Stimulated activated CD8-positive, alpha-beta memory T cell treated with anti-CD3 and anti-CD28 coated beads, Interleukin-15, amount 100 ng/mL, for 24 hours (primary cell): ENCODE data around the gene CAMK2B.
"Not testable (repeated sequence)": the region's sequence is repeated elsewhere in the genome, so short reads cannot be mapped to it uniquely, and the experiment has no call there.

Experiments
- DNase-seq: peaks from one replicate; pipeline ENCODE4 v3.0.0-alpha.2; 2020; ENCODE audit warnings: low read depth

Gene CAMK2B

DNA sequence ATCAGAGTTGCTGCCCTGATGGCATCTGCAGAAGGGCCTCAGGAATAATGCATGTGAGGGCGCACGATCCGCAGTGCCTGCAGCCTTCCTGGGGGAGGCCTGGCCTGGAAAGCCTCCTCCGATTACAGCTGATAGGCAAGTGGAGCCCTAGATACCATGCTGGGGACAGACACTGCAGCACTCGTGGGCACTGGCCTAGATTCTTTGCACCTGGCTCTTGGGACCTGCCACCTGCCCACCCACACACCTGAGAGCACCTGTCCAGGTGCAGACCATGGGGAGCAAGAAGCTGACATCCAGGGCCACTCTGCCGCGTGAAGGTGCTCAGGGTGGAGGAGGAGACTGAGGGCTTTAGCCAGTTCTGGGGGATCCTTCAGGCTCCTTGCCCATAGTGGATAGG, 109.9 kb downstream of the CAMK2B start:
- no peak for DNase-seq

GRCh38 chr7:44213877-44214388, 111.5 kb downstream of the CAMK2B start:
- no peak for DNase-seq

GRCh38 chr7:44213206-44213876, 112.1 kb downstream of the CAMK2B start:
- DNase-seq = no peak

GRCh38 chr7:44212581-44213184, 112.7 kb downstream of the CAMK2B start:
- no peak for DNase-seq

- no peak for DNase-seq
These were observed 113.4 kb downstream of the CAMK2B start for GRCh38 chr7:44212018-44212417.

- DNase-seq = no peak
These were observed 114.2 kb downstream of the CAMK2B start for GRCh38 chr7:44211126-44211675.

GRCh38 chr7:44210107-44210506, 115.3 kb downstream of the CAMK2B start:
- DNase-seq = no peak

- DNase-seq = no peak
These were observed 117.3 kb downstream of the CAMK2B start for GRCh38 chr7:44208085-44208484.

- DNase-seq = no peak
These were observed 119.4 kb downstream of the CAMK2B start for GRCh38 chr7:44206008-44206407.

DNA sequence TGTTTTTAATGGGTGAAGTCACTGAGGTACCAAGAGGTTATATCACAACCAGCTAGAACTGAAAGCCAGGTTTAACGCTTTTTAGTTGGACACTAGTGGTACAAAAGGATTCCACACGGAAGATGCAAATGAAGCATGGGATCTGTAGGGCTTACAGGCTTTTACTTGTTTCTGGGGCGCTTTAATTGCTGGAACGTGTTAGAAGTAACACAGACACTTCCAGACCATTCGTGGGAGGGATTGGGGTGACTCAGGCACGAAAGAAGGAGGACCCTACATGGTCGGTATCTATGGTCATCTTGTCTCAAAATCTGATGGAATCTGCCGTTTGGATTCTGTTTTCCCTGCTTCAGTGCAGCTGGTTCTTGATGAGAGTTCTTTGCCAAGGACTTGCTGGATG, 123.6 kb downstream of the CAMK2B start:
- DNase-seq = no peak

GRCh38 chr7:44200699-44201461, 124.5 kb downstream of the CAMK2B start, which contains the start of gene YKT6:
Gene YKT6, plus strand, starts transcription at chr7:44200978. Its CDS starts 158 bp downstream, at chr7:44201136.
- peak; percentile 80 for DNase-seq

GRCh38 chr7:44200163-44200562, 125.2 kb downstream of the CAMK2B start:
- DNase-seq = not testable (repeated sequence)

DNA sequence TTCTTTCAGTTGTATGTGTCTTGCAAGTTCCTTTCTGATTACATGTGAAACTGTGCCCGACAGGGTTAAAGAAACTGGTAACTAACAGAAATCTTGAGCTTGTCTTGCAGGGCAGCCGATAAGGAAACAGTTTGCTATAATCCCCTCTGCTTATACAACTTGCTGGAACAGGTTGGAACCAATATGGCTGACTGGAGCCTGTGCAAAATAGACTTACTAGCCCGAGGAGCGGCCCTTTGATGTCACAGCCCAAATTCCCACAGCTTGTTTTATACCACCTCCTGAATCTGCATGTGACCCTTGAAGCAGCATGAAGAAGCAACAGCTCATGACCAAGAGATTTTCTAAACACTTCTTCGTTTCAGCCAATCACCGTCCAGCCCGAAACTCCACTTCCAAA, 127.9 kb downstream of the CAMK2B start:
- no peak for DNase-seq

DNA sequence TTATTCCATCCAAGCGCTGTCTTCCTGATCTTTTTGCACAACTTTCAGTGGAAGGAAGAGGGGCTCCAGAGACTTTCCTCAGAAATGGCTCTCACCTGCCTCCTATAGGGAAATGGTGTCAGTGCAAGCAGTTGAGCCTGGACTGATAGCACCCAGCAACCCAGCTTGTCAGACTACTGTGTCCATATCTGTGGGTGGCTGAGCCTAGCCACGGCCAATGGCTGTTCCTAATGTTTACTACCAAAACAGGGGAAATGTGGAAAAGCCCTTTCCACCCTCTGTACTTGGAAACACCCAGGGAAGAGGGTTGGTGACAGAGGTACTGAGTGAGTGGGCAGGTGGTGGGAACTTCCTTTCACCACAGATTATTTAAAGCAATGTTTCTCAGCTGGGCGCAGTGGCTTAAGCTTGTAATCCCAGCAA, 128.9 kb downstream of the CAMK2B start:
- no peak for DNase-seq

DNA sequence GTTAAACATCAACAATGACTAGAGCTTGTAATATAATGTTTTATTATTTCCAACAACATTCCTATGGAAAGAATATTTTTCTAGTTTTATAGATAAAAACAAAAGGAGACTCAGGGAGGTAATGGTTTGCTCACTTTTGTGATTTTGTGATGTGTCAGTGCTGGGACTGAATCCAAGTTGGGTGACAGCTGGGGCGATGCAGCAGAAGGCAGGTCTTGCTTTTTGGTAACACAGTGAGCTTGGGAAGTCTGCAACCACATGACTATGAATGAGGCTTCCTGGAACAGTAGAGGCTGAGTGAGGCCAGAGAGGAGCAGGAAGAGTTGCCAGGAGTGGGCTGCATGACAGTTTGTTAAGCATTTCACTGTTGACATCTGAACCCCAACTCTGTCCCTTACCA, 129.5 kb downstream of the CAMK2B start:
- DNase-seq = no peak

DNA sequence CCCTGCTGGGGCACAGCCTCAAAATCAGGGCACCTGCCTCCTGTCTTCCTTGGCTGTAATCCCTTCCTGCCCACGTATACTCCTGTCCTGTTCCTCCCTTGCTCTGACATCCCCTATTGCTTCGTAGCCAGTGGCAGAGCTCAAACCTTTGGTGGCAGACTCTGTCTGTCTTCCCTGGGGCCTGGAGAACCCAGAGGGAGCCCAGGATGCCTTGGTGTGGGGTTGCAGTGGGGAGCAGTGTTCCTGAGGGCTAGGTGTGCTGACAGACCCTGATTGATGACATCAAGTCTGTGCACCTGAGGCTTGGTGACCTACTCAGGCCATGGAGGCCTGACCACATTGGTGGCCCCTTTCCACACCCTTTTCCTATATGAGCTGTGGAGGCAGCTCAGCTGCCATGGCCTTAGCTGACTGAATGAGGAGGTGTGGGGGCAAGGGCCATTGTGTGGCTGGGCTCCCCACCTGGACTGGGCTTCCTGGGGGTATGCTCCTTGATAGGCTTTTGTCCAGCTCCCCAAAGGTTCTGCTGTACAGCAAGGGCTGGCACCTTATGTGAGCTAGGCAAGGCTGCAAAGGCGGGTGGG, 130.7 kb downstream of the CAMK2B start:
- DNase-seq = no peak

DNA sequence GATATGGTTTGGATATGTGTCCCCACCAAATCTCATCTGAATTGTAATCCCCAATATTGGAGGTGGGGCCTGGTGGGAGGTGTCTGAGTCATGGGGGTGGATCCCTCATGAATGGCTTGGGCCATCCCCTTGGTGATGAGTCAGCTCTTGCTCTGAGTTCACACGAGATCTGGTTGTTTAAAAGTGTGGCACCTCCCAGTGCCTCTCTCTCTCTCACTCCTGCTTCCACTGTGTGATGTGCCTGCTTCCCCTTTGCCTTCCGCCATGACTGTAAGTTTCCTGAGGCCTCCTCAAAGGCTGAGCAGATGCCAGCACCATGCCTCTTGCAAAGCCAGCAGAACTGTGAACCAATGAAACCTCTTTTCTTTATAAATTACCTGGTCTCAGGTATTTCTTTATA, 131.3 kb downstream of the CAMK2B start:
- no peak for DNase-seq

DNA sequence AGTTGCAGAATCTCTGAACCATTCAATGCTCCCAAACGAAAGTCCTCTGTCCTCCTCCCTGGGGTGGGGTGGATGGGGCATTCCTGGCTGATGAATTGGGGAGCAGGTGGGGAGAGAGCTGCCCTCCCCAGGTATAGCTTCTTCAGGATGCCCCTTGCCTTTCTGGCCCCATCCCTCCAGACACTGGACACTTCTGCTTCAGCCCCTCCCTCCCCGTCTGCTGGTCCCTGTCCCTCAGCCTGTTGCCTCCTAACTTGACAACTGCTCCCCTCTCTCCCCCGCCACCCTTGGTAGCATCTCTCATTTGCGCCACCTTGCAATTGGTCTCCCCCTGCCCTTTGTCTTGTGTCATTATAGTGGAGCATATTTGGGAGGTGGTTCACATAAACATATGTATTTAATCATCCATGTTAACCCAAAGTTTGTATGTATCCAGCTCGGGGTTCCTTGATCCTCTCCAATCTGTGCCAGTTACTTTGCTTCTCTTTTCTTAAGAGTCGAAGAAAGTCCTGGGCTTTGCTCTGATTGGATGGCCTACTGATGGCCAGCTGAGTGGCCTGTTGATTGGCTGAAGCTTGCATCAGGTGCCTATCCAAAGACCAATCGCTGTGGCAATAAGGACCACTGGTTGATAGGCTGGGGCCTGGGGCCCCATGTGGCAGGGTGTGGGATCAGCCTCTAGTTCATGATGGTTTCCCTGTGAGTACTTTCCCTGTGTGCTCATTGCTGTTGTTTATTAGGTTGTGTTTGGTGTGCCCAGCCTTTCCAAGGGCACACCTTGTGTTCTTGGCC, 132.2 kb downstream of the CAMK2B start:
- DNase-seq = no peak

DNA sequence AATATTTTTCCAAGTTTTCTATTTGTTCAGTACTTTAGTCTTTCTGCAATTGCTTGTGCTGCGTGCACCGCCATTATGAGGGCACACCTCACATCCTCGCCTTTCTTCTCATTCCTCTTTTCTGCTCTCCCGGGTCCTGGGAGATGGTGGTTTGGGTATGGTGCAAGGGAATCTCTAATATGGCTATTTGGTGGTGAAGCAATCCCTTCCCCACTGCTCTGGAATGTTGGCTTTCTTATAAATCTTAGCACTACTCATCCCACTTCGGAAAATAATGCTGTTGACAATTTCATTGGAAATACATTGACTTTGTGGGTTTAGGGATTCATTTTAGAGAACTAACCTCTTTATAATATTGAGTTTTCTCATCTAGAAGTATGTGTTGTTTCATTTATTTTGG, 134.2 kb downstream of the CAMK2B start:
- no peak for DNase-seq

DNA sequence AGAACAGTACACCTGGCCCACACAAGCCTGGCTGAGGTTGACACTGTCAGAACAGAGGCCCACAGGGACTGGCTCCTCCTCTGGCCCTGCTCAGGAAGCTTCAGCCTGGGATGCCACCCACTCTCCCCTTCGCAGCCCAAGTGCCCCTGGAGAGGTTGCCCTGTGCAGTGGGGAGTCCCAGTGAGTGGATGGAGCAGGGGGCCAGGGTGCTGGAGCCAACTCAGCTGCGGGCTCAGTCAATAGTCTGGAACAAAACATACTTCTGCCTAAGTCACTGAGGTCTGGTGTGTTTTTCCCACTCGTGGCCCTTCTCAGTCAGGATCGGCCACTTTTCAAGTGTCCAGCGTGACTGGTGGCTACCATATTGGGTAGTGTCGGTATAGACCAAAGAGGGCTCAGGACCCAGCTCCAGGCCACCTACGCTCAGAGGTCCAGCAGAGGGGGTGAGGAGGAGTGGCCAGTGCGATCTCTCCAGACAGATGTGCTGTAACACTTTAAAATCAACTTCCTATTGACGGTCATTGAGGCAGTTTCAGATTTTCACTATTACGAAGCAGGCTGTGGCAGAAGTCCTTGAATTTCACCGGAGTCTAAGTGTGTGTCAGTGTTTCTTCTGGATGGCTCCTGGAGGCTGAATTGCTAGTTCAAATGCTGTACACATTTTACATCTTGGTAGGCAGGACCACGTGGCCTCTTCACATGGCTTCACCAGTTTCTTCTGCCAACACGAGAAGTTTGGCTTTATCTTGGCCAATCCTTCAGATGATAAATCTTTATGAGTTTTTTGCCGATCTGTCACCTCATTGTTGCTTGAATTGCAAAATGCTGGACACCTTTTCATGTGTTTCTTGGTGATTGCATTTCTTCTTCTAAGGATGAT, 135.2 kb downstream of the CAMK2B start:
- no peak for DNase-seq
